Activated T-cell treated with anti-CD3 and anti-CD28 coated beads, Interleukin-2, amount 50 U/mL, for 24 hours (primary cell): ENCODE measurements around the gene MON1A.
"Not testable (repeated sequence)": the region's sequence is repeated elsewhere in the genome, so short reads cannot be mapped to it uniquely, and the experiment has no call there.

Experiments used
- DNase-seq: peaks from one replicate; pipeline ENCODE4 v3.0.0-alpha.2; 2020
- H3K27ac Mint-ChIP-seq: 2 replicates; pipeline ENCODE4 v1.8.0; 2020; ENCODE audit warnings: mild to moderate bottlenecking, mixed read lengths
- H3K27me3 Mint-ChIP-seq: 2 replicates; pipeline ENCODE4 v1.8.0; 2020; ENCODE audit warnings: mixed read lengths
- H3K36me3 Mint-ChIP-seq: 2 replicates; pipeline ENCODE4 v1.8.0; 2020; ENCODE audit warnings: low read depth, mixed read lengths
- H3K4me1 Mint-ChIP-seq: 2 replicates; pipeline ENCODE4 v1.8.0; 2020; ENCODE audit warnings: low read depth, mixed read lengths
- H3K4me3 Mint-ChIP-seq: 2 replicates; pipeline ENCODE4 v1.8.0; 2020; ENCODE audit warnings: mild to moderate bottlenecking, moderate library complexity, mixed read lengths
- H3K9me3 Mint-ChIP-seq: 2 replicates; pipeline ENCODE4 v1.8.0; 2020; ENCODE audit warnings: mixed read lengths

Gene MON1A

GRCh38 chr3:49908373-49909199, 21.0 kb downstream of the MON1A start:
- H3K9me3 Mint-ChIP-seq, result no peaks in the 10 kb centered on the region
- DNase-seq, result no peak
- peaks cover 25% of the 10 kb centered on the region for H3K4me1 Mint-ChIP-seq
- H3K4me3 Mint-ChIP-seq, result no peak overlapping the region
- H3K36me3 Mint-ChIP-seq, result peaks cover 42% of the 10 kb centered on the region
- no peaks in the 10 kb centered on the region for H3K27me3 Mint-ChIP-seq
- no peak overlapping the region for H3K27ac Mint-ChIP-seq

- peaks cover 30% of the 10 kb centered on the region for H3K4me1 Mint-ChIP-seq
- H3K27me3 Mint-ChIP-seq, result no peaks in the 10 kb centered on the region
- peak; percentile 62 for DNase-seq
- H3K27ac Mint-ChIP-seq, result peak overlapping the region; percentile 86
- H3K4me3 Mint-ChIP-seq, result peak overlapping the region; percentile 44
- H3K9me3 Mint-ChIP-seq, result no peaks in the 10 kb centered on the region
- peaks cover 24% of the 10 kb centered on the region for H3K36me3 Mint-ChIP-seq
Measured at GRCh38 chr3:49906073-49906743, 23.4 kb downstream of the MON1A start.

- peak overlapping the region; percentile 90 for H3K27ac Mint-ChIP-seq
- H3K27me3 Mint-ChIP-seq, H3K36me3 Mint-ChIP-seq, H3K9me3 Mint-ChIP-seq, DNase-seq: not testable (repeated sequence)
- peaks cover 30% of the 10 kb centered on the region for H3K4me1 Mint-ChIP-seq
- peak overlapping the region; percentile 81 for H3K4me3 Mint-ChIP-seq
Measured at GRCh38 chr3:49904448-49904847, 25.2 kb downstream of the MON1A start.

DNA sequence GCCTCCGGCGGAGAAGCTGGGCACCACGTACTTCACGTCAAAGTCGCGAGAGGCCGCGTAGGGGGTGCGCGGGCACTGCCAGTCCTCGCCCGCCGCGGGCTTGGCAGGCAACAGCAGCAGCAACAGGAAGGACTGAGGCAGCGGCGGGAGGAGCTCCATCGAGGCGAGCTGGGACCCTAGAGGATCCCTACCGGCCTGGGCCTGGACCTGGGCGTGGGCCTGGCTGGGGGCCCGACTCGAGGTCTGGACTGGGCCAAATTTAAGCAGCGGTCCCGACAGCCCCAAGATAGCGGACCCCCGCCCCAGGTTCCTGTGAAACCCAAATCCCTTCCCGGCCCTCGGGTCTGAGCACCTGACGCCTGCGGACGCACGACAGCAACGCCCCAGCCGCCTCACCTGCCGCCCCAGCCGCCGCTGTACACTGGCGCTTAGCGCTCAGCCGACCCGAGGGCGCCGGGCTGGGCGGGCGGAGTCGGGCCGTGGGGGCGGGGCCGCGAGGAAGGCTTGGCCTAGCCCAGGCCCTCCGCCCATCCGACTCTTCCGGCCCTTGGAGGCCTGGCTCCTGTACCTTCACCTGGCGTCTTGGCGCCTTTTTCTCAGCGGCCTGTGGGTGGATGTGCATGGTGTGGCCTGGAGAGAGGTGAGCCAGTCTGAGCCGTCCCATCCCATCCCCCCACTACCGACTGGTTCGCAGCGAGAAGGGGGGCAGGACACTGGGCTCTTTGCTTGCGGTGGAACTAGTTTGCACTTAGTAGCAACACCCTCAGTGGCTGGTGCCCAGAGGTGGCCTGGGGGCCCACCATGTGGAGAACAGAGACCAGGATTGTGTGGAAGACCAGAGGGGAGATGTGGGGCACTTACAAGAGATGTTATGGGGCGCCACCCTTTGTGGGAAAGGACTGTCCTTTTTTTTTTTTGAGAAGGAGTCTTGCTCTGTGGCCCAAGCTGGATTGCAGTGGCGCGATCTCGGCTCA, 25.9 kb downstream of the MON1A start, which contains the start of gene MST1R:
TSS of gene MST1R (minus strand) at position 423 of the 974 bp plus-strand sequence. CDS start at position 159, 264 bp downstream.
- no peaks in the 10 kb centered on the region for H3K9me3 Mint-ChIP-seq
- DNase-seq, result peak; percentile 88
- H3K27me3 Mint-ChIP-seq, result no peaks in the 10 kb centered on the region
- peaks cover 30% of the 10 kb centered on the region for H3K4me1 Mint-ChIP-seq
- H3K36me3 Mint-ChIP-seq, result peaks cover 2% of the 10 kb centered on the region
- H3K27ac Mint-ChIP-seq, result peak within 1 kb of the TSS; percentile 90
- peak within 1 kb of the TSS; percentile 81 for H3K4me3 Mint-ChIP-seq

DNA sequence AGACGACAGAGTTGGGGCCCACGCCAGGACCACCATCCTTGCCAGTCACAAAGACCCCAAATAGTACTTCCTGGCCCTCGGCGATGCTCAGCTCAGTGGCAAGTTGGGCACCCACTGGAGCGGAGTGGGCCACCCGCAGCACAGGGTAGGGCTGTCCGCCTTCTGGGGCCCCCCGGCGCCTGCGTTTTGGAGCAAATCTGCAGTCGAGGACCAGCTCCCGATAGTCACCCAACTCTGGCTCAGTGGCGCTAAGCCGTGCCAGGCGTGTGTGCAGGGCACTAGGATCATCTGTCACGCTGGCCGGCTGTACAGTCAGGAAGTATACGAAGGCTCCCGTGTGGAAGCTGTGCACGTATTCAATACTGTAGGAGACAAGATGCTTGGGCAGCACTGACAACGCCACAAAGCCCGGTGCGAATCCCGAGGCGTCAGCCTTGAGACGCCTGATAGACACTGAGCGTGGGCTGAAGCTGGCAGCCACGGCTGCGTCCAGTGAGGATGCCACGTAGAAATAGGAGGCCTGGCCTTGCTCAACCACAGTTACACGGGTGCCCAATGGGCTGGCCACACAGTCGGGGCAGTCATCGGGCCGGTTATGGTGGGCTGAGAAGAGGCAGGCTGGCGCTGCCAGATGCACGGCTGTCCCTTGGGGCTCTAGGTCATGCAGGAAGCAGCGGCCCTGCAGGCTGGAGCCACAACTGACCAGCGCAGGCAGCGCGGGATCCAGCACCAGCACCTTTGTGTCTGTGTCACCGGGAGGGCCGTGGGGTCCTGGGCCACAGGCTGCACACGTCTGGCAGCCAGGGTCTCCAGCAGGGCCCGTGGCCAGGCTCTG, 26.9 kb downstream of the MON1A start:
- DNase-seq, result no peak
- H3K27ac Mint-ChIP-seq, result no peak overlapping the region
- H3K9me3 Mint-ChIP-seq, result no peaks in the 10 kb centered on the region
- H3K27me3 Mint-ChIP-seq, result no peaks in the 10 kb centered on the region
- peaks cover 30% of the 10 kb centered on the region for H3K4me1 Mint-ChIP-seq
- H3K36me3 Mint-ChIP-seq, result peaks cover 2% of the 10 kb centered on the region
- H3K4me3 Mint-ChIP-seq, result no peak overlapping the region

GRCh38 chr3:49901366-49902339, 28.0 kb downstream of the MON1A start:
- H3K27ac Mint-ChIP-seq, result no peak overlapping the region
- no peaks in the 10 kb centered on the region for H3K27me3 Mint-ChIP-seq
- H3K36me3 Mint-ChIP-seq, result peaks cover 2% of the 10 kb centered on the region
- H3K9me3 Mint-ChIP-seq, result no peaks in the 10 kb centered on the region
- H3K4me1 Mint-ChIP-seq, result peaks cover 27% of the 10 kb centered on the region
- no peak overlapping the region for H3K4me3 Mint-ChIP-seq
- no peak for DNase-seq

GRCh38 chr3:49900491-49901153, 29.0 kb downstream of the MON1A start:
- peaks cover 16% of the 10 kb centered on the region for H3K4me1 Mint-ChIP-seq
- no peaks in the 10 kb centered on the region for H3K9me3 Mint-ChIP-seq
- H3K36me3 Mint-ChIP-seq, result peaks cover 2% of the 10 kb centered on the region
- DNase-seq, result no peak
- H3K4me3 Mint-ChIP-seq, result no peak overlapping the region
- H3K27me3 Mint-ChIP-seq, result no peaks in the 10 kb centered on the region
- H3K27ac Mint-ChIP-seq, result no peak overlapping the region

GRCh38 chr3:49899815-49900214, 29.8 kb downstream of the MON1A start:
- no peak for DNase-seq
- Mint-ChIP-seq H3K4me1 (peaks cover 13% of the 10 kb centered on the region), H3K4me3 (no peak overlapping the region), H3K9me3 (no peaks in the 10 kb centered on the region), H3K27me3 (no peaks in the 10 kb centered on the region), H3K27ac (no peak overlapping the region), H3K36me3 (peaks cover 2% of the 10 kb centered on the region)

DNA sequence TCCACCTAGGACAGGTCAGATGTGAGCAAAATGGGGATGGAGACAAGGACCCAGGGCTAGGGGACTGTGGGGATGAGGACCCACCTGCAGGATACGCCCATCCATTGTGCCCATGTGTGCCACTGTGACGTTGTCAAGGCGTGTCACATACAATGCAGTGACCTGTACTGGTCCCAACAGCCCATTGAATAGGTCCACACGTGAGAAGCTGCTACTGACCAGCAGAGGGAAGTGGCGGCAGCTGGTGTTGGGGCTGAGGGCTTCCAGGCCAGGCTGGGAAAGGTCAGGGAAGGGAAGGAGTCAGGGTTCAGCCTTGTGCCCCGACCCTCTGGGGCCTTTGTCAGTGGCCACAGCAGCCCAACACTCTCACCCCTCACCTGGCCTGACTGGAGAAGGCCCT, 30.6 kb downstream of the MON1A start:
- H3K9me3 Mint-ChIP-seq, result no peaks in the 10 kb centered on the region
- no peak overlapping the region for H3K27ac Mint-ChIP-seq
- peaks cover 1% of the 10 kb centered on the region for H3K36me3 Mint-ChIP-seq
- DNase-seq, result no peak
- H3K4me3 Mint-ChIP-seq, result no peak overlapping the region
- H3K4me1 Mint-ChIP-seq, result peaks cover 6% of the 10 kb centered on the region
- H3K27me3 Mint-ChIP-seq, result no peaks in the 10 kb centered on the region

GRCh38 chr3:49896345-49896744, 33.3 kb downstream of the MON1A start:
- Mint-ChIP-seq H3K27ac (no peak overlapping the region), H3K9me3 (no peaks in the 10 kb centered on the region), H3K27me3 (no peaks in the 10 kb centered on the region), H3K36me3 (no peaks in the 10 kb centered on the region), H3K4me3 (no peak overlapping the region), H3K4me1 (peaks cover under 1% of the 10 kb centered on the region)
- DNase-seq, result no peak

GRCh38 chr3:49895791-49896190, 33.8 kb downstream of the MON1A start:
- H3K9me3 Mint-ChIP-seq, result no peaks in the 10 kb centered on the region
- no peaks in the 10 kb centered on the region for H3K36me3 Mint-ChIP-seq
- H3K4me3 Mint-ChIP-seq, result no peak overlapping the region
- DNase-seq, result no peak
- H3K27me3 Mint-ChIP-seq, result no peaks in the 10 kb centered on the region
- H3K27ac Mint-ChIP-seq, result no peak overlapping the region
- no peaks in the 10 kb centered on the region for H3K4me1 Mint-ChIP-seq

DNA sequence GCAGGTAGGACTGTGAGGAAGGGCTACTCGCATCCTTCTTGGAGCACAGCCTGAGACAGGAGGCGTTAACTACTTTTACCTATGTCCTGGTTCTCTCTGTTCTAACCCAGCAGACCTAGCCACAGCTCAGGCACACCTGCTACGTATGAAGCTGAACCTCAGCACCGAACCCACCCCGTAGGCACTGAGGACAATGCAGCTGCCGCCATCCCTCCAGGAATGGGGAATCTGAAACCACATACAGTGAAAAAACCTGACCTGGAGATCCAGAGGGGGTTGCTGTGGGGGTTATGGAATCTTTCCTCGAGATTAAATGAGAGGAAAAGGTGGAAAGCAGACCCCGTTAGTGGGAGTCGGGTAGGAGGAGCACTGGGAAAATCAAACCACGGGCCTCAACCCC, 40.3 kb downstream of the MON1A start:
- Mint-ChIP-seq H3K4me3 (no peak overlapping the region), H3K9me3 (no peaks in the 10 kb centered on the region), H3K27me3 (no peaks in the 10 kb centered on the region), H3K27ac (no peak overlapping the region), H3K4me1 (no peaks in the 10 kb centered on the region), H3K36me3 (no peaks in the 10 kb centered on the region)
- no peak for DNase-seq
